Measurements from ENCODE around the gene TRIM69.
"Not testable (repeated sequence)": the region's sequence is repeated elsewhere in the genome, so short reads cannot be mapped to it uniquely, and the experiment has no call there.

TRIM69 gene

GRCh38 chr15:44729408-44730127 lies 6.8 kb upstream of the TRIM69 start:
- peak overlapping the region; percentile 93 for H3K4me2 ChIP-seq (ENCODE audit: low read length)
- peak overlapping the region; percentile 83 for H3K4me3 ChIP-seq (ENCODE audit: low read length)
- no peaks in the 10 kb centered on the region for H3K27me3 ChIP-seq (ENCODE audit: control insufficient read depth, insufficient read depth, low read length)
- H3K9me3 ChIP-seq (replicated peaks; ENCODE audit: low read length), result no peaks in the 10 kb centered on the region
- H3K4me1 ChIP-seq (ENCODE audit: control insufficient read depth, insufficient read depth, low read length), result peaks cover 24% of the 10 kb centered on the region
- peak overlapping the region; percentile 88 for H3K9ac ChIP-seq (ENCODE audit: low read depth, low read length)
- no peaks in the 10 kb centered on the region for H3K36me3 ChIP-seq (ENCODE audit: insufficient read depth, low read length)

- H3K4me2 ChIP-seq (ENCODE audit: low read length), result no peak overlapping the region
- no peaks in the 10 kb centered on the region for H3K27me3 ChIP-seq (ENCODE audit: control insufficient read depth, insufficient read depth, low read length)
- no peaks in the 10 kb centered on the region for H3K36me3 ChIP-seq (ENCODE audit: insufficient read depth, low read length)
- no peak overlapping the region for H3K9ac ChIP-seq (ENCODE audit: low read depth, low read length)
- H3K9me3 ChIP-seq (replicated peaks; ENCODE audit: low read length), result no peaks in the 10 kb centered on the region
- no peak overlapping the region for H3K4me3 ChIP-seq (ENCODE audit: low read length)
- peaks cover 3% of the 10 kb centered on the region for H3K4me1 ChIP-seq (ENCODE audit: control insufficient read depth, insufficient read depth, low read length)
These were observed 1.4 kb upstream of the TRIM69 start for GRCh38 chr15:44734839-44735481.

- no peak overlapping the region for H3K4me3 ChIP-seq (ENCODE audit: low read length)
These were observed 697 bp upstream of the TRIM69 start for GRCh38 chr15:44735482-44736180.

GRCh38 chr15:44738340-44738984 lies 2.1 kb downstream of the TRIM69 start:
- H3K27me3 ChIP-seq (ENCODE audit: control insufficient read depth, insufficient read depth, low read length), result no peaks in the 10 kb centered on the region
- no peaks in the 10 kb centered on the region for H3K9me3 ChIP-seq (replicated peaks; ENCODE audit: low read length)
- no peak overlapping the region for H3K9ac ChIP-seq (ENCODE audit: low read depth, low read length)
- H3K36me3 ChIP-seq (ENCODE audit: insufficient read depth, low read length), result no peaks in the 10 kb centered on the region
- H3K4me2 ChIP-seq (ENCODE audit: low read length), result no peak overlapping the region
- H3K4me3 ChIP-seq (ENCODE audit: low read length), result no peak overlapping the region
- H3K4me1 ChIP-seq (ENCODE audit: control insufficient read depth, insufficient read depth, low read length), result peaks cover 3% of the 10 kb centered on the region

More at GRCh38 chr15:44735482-44736180, 697 bp upstream of the TRIM69 start:
- Histone ChIP-seq H3K9ac (ENCODE audit: low read depth, low read length) (no peak overlapping the region), H3K4me2 (ENCODE audit: low read length) (no peak overlapping the region), H3K4me1 (ENCODE audit: control insufficient read depth, insufficient read depth, low read length) (peaks cover 3% of the 10 kb centered on the region), H3K27me3 (ENCODE audit: control insufficient read depth, insufficient read depth, low read length) (no peaks in the 10 kb centered on the region), H3K36me3 (ENCODE audit: insufficient read depth, low read length) (no peaks in the 10 kb centered on the region), H3K9me3 (replicated peaks; ENCODE audit: low read length) (no peaks in the 10 kb centered on the region)

GRCh38 chr15:44739222-44739847 lies 3.0 kb downstream of the TRIM69 start:
- not testable (repeated sequence) for H3K4me1 ChIP-seq (ENCODE audit: control insufficient read depth, insufficient read depth, low read length); H3K9me3 ChIP-seq (replicated peaks; ENCODE audit: low read length); H3K36me3 ChIP-seq (ENCODE audit: insufficient read depth, low read length); H3K4me2 ChIP-seq (ENCODE audit: low read length); H3K27me3 ChIP-seq (ENCODE audit: control insufficient read depth, insufficient read depth, low read length); H3K9ac ChIP-seq (ENCODE audit: low read depth, low read length); H3K4me3 ChIP-seq (ENCODE audit: low read length)

- not testable (repeated sequence) for H3K4me1 ChIP-seq (ENCODE audit: control insufficient read depth, insufficient read depth, low read length); H3K9ac ChIP-seq (ENCODE audit: low read depth, low read length); H3K27me3 ChIP-seq (ENCODE audit: control insufficient read depth, insufficient read depth, low read length); H3K4me3 ChIP-seq (ENCODE audit: low read length); H3K4me2 ChIP-seq (ENCODE audit: low read length); H3K9me3 ChIP-seq (replicated peaks; ENCODE audit: low read length); H3K36me3 ChIP-seq (ENCODE audit: insufficient read depth, low read length)
These were observed 7.1 kb downstream of the TRIM69 start for GRCh38 chr15:44743454-44743853.

GRCh38 chr15:44753345-44753744 lies 17.0 kb downstream of the TRIM69 start:
- no peaks in the 10 kb centered on the region for H3K4me1 ChIP-seq (ENCODE audit: control insufficient read depth, insufficient read depth, low read length)
- H3K9ac ChIP-seq (ENCODE audit: low read depth, low read length), result no peak overlapping the region
- peaks cover 17% of the 10 kb centered on the region for H3K27me3 ChIP-seq (ENCODE audit: control insufficient read depth, insufficient read depth, low read length)
- H3K4me3 ChIP-seq (ENCODE audit: low read length), result no peak overlapping the region
- H3K36me3 ChIP-seq (ENCODE audit: insufficient read depth, low read length), result no peaks in the 10 kb centered on the region
- H3K9me3 ChIP-seq (replicated peaks; ENCODE audit: low read length), result no peaks in the 10 kb centered on the region
- no peak overlapping the region for H3K4me2 ChIP-seq (ENCODE audit: low read length)

- no peaks in the 10 kb centered on the region for H3K4me1 ChIP-seq (ENCODE audit: control insufficient read depth, insufficient read depth, low read length)
- H3K9ac ChIP-seq (ENCODE audit: low read depth, low read length), result no peak overlapping the region
- H3K9me3 ChIP-seq (replicated peaks; ENCODE audit: low read length), result no peaks in the 10 kb centered on the region
- H3K4me3 ChIP-seq (ENCODE audit: low read length), result no peak overlapping the region
- H3K36me3 ChIP-seq (ENCODE audit: insufficient read depth, low read length), result no peaks in the 10 kb centered on the region
- no peak overlapping the region for H3K4me2 ChIP-seq (ENCODE audit: low read length)
- peaks cover 9% of the 10 kb centered on the region for H3K27me3 ChIP-seq (ENCODE audit: control insufficient read depth, insufficient read depth, low read length)
These were observed 26.9 kb downstream of the TRIM69 start for GRCh38 chr15:44763187-44763586.

GRCh38 chr15:44763848-44764247 lies 27.5 kb downstream of the TRIM69 start:
- Histone ChIP-seq H3K36me3 (ENCODE audit: insufficient read depth, low read length) (no peaks in the 10 kb centered on the region), H3K27me3 (ENCODE audit: control insufficient read depth, insufficient read depth, low read length) (peaks cover 9% of the 10 kb centered on the region), H3K4me3 (ENCODE audit: low read length) (no peak overlapping the region), H3K9ac (ENCODE audit: low read depth, low read length) (no peak overlapping the region), H3K4me2 (ENCODE audit: low read length) (no peak overlapping the region), H3K4me1 (ENCODE audit: control insufficient read depth, insufficient read depth, low read length) (no peaks in the 10 kb centered on the region), H3K9me3 (replicated peaks; ENCODE audit: low read length) (no peaks in the 10 kb centered on the region)

- H3K27me3 ChIP-seq (ENCODE audit: control insufficient read depth, insufficient read depth, low read length), result no peaks in the 10 kb centered on the region
- H3K36me3 ChIP-seq (ENCODE audit: insufficient read depth, low read length), result no peaks in the 10 kb centered on the region
- H3K4me1 ChIP-seq (ENCODE audit: control insufficient read depth, insufficient read depth, low read length), result no peaks in the 10 kb centered on the region
- H3K9me3 ChIP-seq (replicated peaks; ENCODE audit: low read length), result no peaks in the 10 kb centered on the region
- H3K4me2 ChIP-seq (ENCODE audit: low read length), result no peak overlapping the region
- no peak overlapping the region for H3K4me3 ChIP-seq (ENCODE audit: low read length)
- H3K9ac ChIP-seq (ENCODE audit: low read depth, low read length), result no peak overlapping the region
These were observed 28.7 kb downstream of the TRIM69 start for GRCh38 chr15:44765036-44765435.

- Histone ChIP-seq H3K27me3 (ENCODE audit: control insufficient read depth, insufficient read depth, low read length) (no peaks in the 10 kb centered on the region), H3K36me3 (ENCODE audit: insufficient read depth, low read length) (no peaks in the 10 kb centered on the region), H3K9me3 (replicated peaks; ENCODE audit: low read length) (no peaks in the 10 kb centered on the region), H3K4me3 (ENCODE audit: low read length) (no peak overlapping the region), H3K4me1 (ENCODE audit: control insufficient read depth, insufficient read depth, low read length) (no peaks in the 10 kb centered on the region), H3K9ac (ENCODE audit: low read depth, low read length) (no peak overlapping the region), H3K4me2 (ENCODE audit: low read length) (no peak overlapping the region)
These were observed 33.2 kb downstream of the TRIM69 start for GRCh38 chr15:44769521-44769920.
